Heart left ventricle (tissue), 16 donors: ENCODE data around the gene C11orf54. TPM values are rescaled to one million over a fixed set of nuclear protein-coding genes. Genes with fewer than 3 reads are reported as not detected.
A peak's percentile ranks its signal among the peaks of the same experiment; 100 is the strongest.
"Not testable (repeated sequence)": the region's sequence is repeated elsewhere in the genome, so short reads cannot be mapped to it uniquely, and the experiment has no call there.

Source experiments
- ATAC-seq, 4 donors: fragments of 200-7000 bp; cut with Tn5 transposase; one replicate each; pipeline ENCODE4 v1.9.1; 2020 to 2022; ENCODE audit warnings: moderate library complexity in 4 of 4, mild to moderate bottlenecking in 3 of 4, moderate number of reproducible peaks in 1 of 4
- DNase-seq, 5 donors: peaks; one replicate each; pipeline ENCODE4 v3.0.0-alpha.2; 2020
- H3K27ac ChIP-seq, 12 donors: fragments of 200-600 bp; sonication (generic) in 4 of 12; one replicate each; pipeline versions ENCODE4 v1.5.0 to v1.8.0; 2016 to 2022; ENCODE audit warnings: mild to moderate bottlenecking in 2 of 12
- H3K27me3 ChIP-seq, 9 donors: fragments of 200-600 bp; sonication (generic) in 2 of 9; one replicate each; pipeline versions ENCODE4 v1.5.1 to v1.8.0; 2016 to 2022; ENCODE audit warnings: mild to moderate bottlenecking in 3 of 9
- H3K36me3 ChIP-seq, 9 donors: fragments of 200-600 bp; sonication (generic) in 2 of 9; one replicate each; pipeline versions ENCODE4 v1.5.0 to v1.8.0; 2018 to 2022; ENCODE audit warnings: mild to moderate bottlenecking in 2 of 9
- H3K4me1 ChIP-seq, 12 donors: fragments of 200-600 bp; sonication (generic) in 4 of 12; one replicate each; pipeline versions ENCODE4 v1.5.0 to v1.8.0; 2016 to 2022; ENCODE audit warnings: mild to moderate bottlenecking in 3 of 12
- H3K4me3 ChIP-seq, 12 donors: fragments of 200-600 bp; sonication (generic) in 4 of 12; one replicate each; pipeline versions ENCODE4 v1.5.0 to v1.8.0; 2017 to 2022; ENCODE audit warnings: mild to moderate bottlenecking in 9 of 12, moderate library complexity in 4 of 12
- H3K9me3 ChIP-seq, 12 donors: fragments of 200-600 bp; sonication (generic) in 4 of 12; one replicate each; pipeline versions ENCODE4 v1.5.0 to v1.8.0; 2016 to 2022; ENCODE audit warnings: mild to moderate bottlenecking in 1 of 12
- POLR2A ChIP-seq, 2 donors: fragments of 450-650 bp; IDR thresholded peaks; one replicate each; pipeline ENCODE4 v1.6.1; 2017; ENCODE audit warnings: antibody characterized with exemption in 2 of 2, mild to moderate bottlenecking in 2 of 2, moderate library complexity in 2 of 2
- WGBS, 4 donors: extraction: QIAGEN DNeasy Blood & Tissue Kit in 2 of 4; methylation state at CpG; one replicate each; pipeline versions ENCODE4 v1.1.5 to v1.1.7; 2013 to 2018; 5-methylcytosine and 5-hydroxymethylcytosine counted together
- intact Hi-C, 10 donors: fragments of 100-400 bp; cut with DNase I; formaldehyde crosslinking; loops; one replicate each; pipeline versions ENCODE4 v1.11.1 to v1.14.2; 2022
- polyA plus RNA-seq, 2 donors: library from polyadenylated mRNA; stranded (reverse); fragments of 200-250 nt; gene quantifications; one replicate each; pipeline ENCODE4 v1.2.3, GENCODE V29; 2013
- total RNA-seq, 9 donors: library from RNA; depleted of rRNA in 2 of 9; stranded (reverse); fragments of >200 nt in 2 of 9; fragmentation: NEBNext Ultra II Directional in 3 of 9; extraction: Animal tissue kit (Norgen Biotek cat#: 25700) in 3 of 9; gene quantifications; one replicate each; pipeline versions ENCODE4 v1.1.0 to v1.2.4, GENCODE V29; 2016 to 2023
- TF ChIP-seq, protein P1 (sequence below), 12 donors: fragments of 200-600 bp; sonication (generic) in 4 of 12; IDR thresholded peaks; one replicate each; pipeline versions ENCODE4 v1.5.0 to v1.8.0; 2018 to 2022; ENCODE audit warnings: antibody characterized with exemption in 12 of 12, mild to moderate bottlenecking in 5 of 12
- donor health status: ischemic (EF 13 %, LVEDD 7.1; RV severe dilation, severe dysfunction).
- donor health status: healthy with polysubstance abuse.
- donor health status: DM: no; HTN: yes; CAD: no.
- donor health status: DM: no; HTN: no; CAD: no.
- donor health status: ischemic (EF 25% LVEDD 6.9; RV normal size, moderate dysfunction).
- donor health status: ischemic (EF 25% LVEDD 5.7; RV mildly dilated, moderate dysfunction).
- donor health status: healthy.
- donor health status: DM: yes; HTN: yes; CAD: no.
- donor health status: ischemic (EF 35%, LVEDD 5.7; RV mildly dilated, moderate dysfunction).
- donor health status: nonischemic (EF 11% LVEDD 7.7; RV severe dilation, severe dysfunction).
- donor health status: DM: yes; HTN: yes; CAD: no.
- donor health status: PGD.
- donor health status: ischemic (EF 29% LVEDD 5.4; RV normal size, mild dysfunction).
- donor health status: nonischemic (EF 23%, LVEDD 6.1; RV moderate dilation, normal function).

Gene C11orf54
- total and polyA plus RNA-seq, 11 donors = 17.2 to 46.2 (median 26.0) TPM

DNA sequence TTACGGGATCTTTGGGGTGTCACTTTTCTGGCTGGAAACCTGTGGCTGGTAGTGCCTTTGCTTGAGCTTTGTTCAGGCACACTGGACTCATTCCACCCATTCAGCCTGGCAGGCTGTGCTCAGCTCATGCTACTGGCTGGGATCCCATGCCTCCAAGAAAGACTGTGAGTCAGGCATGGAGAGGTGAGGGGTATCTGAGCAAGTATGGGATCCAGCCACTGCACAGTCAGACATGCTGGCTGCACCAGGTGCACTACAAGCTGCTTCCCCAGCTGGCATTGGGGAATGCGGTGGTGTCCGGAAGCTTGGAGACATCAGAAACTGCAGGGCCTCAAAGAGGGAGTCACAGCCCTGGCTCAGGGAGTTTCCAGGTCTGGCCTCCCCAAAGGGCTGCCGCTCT lies 30.7 kb downstream of the C11orf54 start:
- Histone ChIP-seq H3K27ac (no peak overlapping the region), H3K36me3 (no peaks in the 10 kb centered on the region), H3K27me3 (no peaks in the 10 kb centered on the region), H3K4me3 (no peak overlapping the region), H3K9me3 (no peaks in the 10 kb centered on the region), H3K4me1 (peaks cover 0 to 5% (median 0%) of the 10 kb centered on the region in 12 donors)
- no peak for TF ChIP-seq POLR2A (IDR thresholded peaks at IDR 0.05)
- TF ChIP-seq, protein P1, sequence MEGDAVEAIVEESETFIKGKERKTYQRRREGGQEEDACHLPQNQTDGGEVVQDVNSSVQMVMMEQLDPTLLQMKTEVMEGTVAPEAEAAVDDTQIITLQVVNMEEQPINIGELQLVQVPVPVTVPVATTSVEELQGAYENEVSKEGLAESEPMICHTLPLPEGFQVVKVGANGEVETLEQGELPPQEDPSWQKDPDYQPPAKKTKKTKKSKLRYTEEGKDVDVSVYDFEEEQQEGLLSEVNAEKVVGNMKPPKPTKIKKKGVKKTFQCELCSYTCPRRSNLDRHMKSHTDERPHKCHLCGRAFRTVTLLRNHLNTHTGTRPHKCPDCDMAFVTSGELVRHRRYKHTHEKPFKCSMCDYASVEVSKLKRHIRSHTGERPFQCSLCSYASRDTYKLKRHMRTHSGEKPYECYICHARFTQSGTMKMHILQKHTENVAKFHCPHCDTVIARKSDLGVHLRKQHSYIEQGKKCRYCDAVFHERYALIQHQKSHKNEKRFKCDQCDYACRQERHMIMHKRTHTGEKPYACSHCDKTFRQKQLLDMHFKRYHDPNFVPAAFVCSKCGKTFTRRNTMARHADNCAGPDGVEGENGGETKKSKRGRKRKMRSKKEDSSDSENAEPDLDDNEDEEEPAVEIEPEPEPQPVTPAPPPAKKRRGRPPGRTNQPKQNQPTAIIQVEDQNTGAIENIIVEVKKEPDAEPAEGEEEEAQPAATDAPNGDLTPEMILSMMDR (IDR thresholded peaks at IDR 0.05) = no peak
- ATAC-seq (no peak), DNase-seq (no peak)
- intact Hi-C loops = no loop called here
- WGBS, 4 donors = 98 to 100% (median 98%) methylated on average over 2 to 4 of the region's 4 CpGs

DNA sequence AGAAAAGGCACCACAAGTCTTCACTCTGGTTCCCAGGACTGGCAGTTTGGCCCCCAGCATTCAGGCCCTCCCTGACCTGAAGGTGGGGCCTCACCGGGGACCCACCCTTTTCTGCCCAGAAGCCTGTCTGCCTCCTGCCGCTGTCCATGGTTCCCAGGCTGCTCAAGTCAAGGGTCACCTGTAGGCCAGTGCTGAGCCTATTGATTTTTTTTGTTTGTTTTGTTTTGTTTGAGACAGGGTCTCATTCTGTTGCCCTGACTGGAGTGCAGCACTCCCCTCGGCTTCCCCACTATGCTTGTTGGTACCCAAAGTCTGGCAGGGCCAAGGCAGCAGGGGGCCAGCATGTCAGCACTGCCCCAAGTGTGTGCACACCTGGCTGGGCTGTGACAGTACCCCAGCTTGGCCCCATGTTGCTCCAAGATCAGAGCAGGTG lies 31.6 kb downstream of the C11orf54 start:
- 84 to 97% (median 94%) methylated on average over 3 of the region's 3 CpGs for WGBS, 4 donors
- Histone ChIP-seq H3K4me3 (no peak overlapping the region), H3K4me1 (peaks cover 0 to 5% (median 0%) of the 10 kb centered on the region in 12 donors), H3K36me3 (no peaks in the 10 kb centered on the region), H3K27me3 (no peaks in the 10 kb centered on the region), H3K9me3 (no peaks in the 10 kb centered on the region), H3K27ac (no peak overlapping the region)
- TF ChIP-seq, protein P1 (IDR thresholded peaks at IDR 0.05) = no peak
- no peak for TF ChIP-seq POLR2A (IDR thresholded peaks at IDR 0.05)
- peak in 1 of 4 donors; percentile 16 for ATAC-seq
- DNase-seq = no peak
- intact Hi-C loops = no loop called here

DNA sequence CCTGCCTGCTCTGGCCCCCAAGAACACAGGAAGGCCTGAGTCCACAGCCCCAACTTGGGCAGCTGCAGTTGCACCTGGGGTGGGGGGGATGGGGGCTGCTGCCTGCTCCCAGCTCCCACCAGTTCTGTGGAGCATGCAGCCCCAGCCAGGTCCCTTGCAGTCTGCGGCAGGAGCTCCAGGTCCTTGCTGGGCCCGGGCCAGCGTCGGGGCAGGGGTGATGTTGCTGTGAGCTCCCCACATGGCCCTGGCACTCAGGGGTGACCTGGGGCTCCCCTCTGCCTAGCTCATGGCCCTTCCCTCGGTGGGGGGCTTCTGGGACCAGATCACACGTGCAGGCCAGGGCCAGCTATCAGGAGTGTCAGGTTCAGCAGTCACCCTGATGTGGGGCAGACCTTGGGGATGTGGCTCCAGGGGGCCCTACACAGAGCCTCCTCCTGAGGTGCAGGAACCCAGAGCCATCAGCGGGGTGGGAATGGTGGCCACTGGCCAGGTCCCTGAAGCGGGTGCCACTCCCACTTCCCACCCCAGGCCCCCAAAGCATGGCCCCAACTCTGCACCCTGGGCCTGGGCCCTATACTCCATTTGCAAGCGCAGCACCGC lies 32.2 kb downstream of the C11orf54 start:
- DNase-seq = no peak
- no peak overlapping the region for H3K27ac ChIP-seq
- no peak overlapping the region for H3K4me3 ChIP-seq
- no peaks in the 10 kb centered on the region for H3K9me3 ChIP-seq
- H3K36me3 ChIP-seq = no peaks in the 10 kb centered on the region
- no peaks in the 10 kb centered on the region for H3K27me3 ChIP-seq
- peaks cover 0 to 5% (median 0%) of the 10 kb centered on the region in 12 donors for H3K4me1 ChIP-seq
- WGBS, 4 donors = 89 to 100% (median 91%) methylated on average over 4 to 10 of the region's 10 CpGs
- TF ChIP-seq, protein P1 (IDR thresholded peaks at IDR 0.05) = no peak
- TF ChIP-seq POLR2A (IDR thresholded peaks at IDR 0.05) = no peak
- ATAC-seq = peak in 1 of 4 donors; percentile 58
- intact Hi-C loops = no loop called here

DNA sequence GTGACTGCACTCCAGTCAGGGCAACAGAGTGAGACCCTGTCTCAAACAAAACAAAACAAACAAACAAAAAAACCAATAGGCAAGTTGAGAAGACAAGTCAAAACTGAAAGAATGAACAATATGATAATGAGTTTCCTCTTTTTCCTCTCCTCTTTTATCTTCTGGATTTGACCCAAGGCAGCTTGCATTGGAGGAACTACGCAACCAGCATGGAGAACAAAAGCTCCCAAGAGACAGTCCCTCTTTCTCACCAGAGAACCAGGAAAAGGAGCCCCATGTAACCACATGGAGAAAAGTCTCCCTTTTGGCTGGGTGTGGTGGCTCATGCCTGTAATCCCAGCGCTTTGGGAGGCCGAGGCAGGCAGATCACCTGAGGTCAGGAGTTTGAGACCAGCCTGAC lies 33.1 kb downstream of the C11orf54 start:
- H3K27me3 ChIP-seq, H3K4me1 ChIP-seq, ATAC-seq, H3K27ac ChIP-seq, intact Hi-C loops, H3K4me3 ChIP-seq, H3K36me3 ChIP-seq, DNase-seq, H3K9me3 ChIP-seq: not testable (repeated sequence)
- 72 to 89% (median 80%) methylated on average over 3 of the region's 3 CpGs for WGBS, 4 donors

DNA sequence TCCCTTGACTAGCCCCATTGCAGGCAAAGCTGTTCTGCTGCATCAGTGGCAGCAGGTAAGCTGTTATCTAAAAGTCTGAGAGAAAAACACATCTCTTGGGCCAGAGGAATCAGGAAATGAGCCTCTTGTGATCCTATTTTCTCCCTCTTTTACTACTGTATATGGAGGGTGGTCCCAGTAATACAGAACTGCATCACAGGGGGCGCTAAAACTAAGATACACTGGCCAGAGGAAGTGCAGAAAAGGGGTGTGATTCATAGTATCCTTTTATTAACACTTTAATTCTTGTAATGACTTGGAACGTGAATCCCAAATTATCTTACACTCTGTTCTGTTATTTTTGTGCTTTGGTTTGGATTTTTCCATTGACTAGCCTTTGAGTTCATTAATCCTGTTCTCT lies 33.8 kb downstream of the C11orf54 start:
- intact Hi-C loops = no loop called here
- no peak for TF ChIP-seq POLR2A (IDR thresholded peaks at IDR 0.05)
- TF ChIP-seq, protein P1 (IDR thresholded peaks at IDR 0.05) = no peak
- DNase-seq = no peak
- H3K36me3 ChIP-seq = no peaks in the 10 kb centered on the region
- WGBS, 4 donors = 43 to 60% (median 52%) methylated on average over 2 of the region's 2 CpGs
- H3K27ac ChIP-seq = no peak overlapping the region
- no peaks in the 10 kb centered on the region for H3K9me3 ChIP-seq
- peaks cover 0 to 5% (median 0%) of the 10 kb centered on the region in 12 donors for H3K4me1 ChIP-seq
- no peak overlapping the region for H3K4me3 ChIP-seq
- H3K27me3 ChIP-seq = no peaks in the 10 kb centered on the region
- ATAC-seq = no peak
